SH-SY5Y (cell line): ENCODE measurements around the gene ARFGAP3.

Experiments used
- GATA2 ChIP-seq: IDR thresholded peaks from 2 replicates; pipeline ENCODE4 v1.6.1; 2011; ENCODE audit warnings: mild to moderate bottlenecking, low read depth, low read length
- GATA3 ChIP-seq: IDR thresholded peaks from 2 replicates; pipeline ENCODE4 v1.6.1; 2011; ENCODE audit warnings: low read depth, mild to moderate bottlenecking, low read length, moderate library complexity

Gene ARFGAP3

DNA sequence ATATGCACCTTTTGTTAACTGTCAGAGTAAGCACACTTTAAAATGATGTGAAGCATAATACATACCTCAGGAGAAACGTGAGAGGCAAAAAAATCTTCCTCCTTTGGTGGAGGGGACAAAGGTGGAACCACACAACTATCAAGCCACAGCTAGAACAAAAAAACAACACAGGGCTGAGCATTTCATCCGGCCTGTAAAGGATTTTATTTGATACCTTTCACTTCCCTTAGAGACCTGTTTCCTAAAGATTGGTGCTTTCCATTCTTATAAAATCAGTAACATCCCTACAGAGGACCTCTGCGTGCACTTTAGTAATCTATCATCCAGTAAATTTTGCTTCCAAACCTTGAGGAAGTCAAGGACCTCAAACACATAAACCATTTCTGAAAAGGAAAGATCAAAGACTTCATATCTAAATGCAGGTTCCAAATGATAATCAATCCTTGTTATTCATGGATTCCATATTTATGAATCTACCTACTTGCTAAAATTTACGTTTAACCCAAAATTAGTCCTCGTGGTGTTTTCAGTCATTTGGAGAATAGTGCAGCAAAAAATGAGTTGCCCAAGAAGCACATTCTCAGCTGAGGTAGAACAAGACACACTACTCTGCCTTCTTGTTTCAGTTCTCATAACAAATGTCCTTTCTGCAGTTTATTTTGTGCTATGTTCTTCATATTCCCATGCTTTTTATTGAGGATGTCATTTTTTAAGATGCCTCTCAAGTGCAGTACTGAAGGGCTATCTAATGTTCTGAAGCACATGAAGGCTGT lies 22.7 kb downstream of the ARFGAP3 start:
- TF ChIP-seq GATA3 (no peak), GATA2 (no peak)

DNA sequence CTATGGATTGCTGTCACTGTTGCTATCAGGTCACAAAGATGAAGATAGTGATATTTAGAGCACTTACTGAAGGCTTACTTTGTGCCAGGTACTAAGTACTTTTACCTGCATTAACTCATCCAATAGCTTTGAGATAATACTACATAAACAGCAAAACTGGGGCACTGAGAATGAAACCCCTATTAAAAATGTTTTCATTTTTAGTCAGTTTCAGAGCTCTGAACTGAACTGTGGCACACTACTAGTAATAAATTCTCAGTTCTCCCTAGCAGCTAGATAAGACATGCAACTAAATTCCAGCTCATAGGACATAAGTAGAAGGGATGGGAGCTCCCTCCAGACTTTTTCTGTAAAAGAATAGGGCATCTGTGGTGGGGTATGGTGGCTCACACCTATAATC lies 24.0 kb downstream of the ARFGAP3 start:
- TF ChIP-seq GATA2 (no peak), GATA3 (no peak)

DNA sequence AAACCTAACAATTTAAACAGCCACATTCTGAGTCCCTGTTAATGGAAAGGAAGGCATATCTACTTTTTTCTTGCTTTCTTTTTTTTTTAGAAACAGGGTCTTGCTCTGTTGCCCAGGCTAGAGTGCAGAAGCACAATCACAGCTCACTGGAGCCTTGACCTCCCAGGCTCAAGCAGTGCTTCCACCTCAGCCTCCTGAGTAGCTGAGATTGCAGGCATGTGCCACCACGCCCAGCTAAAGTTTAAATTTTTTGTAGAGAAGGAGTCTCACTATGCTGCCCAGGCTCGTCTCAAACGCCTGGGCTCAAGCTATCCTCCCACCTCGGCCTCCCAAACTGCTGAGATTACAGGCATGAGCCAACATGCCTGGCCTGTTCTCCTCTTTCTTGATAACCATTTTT lies 25.4 kb downstream of the ARFGAP3 start:
- no peak for TF ChIP-seq GATA2
- no peak for TF ChIP-seq GATA3

DNA sequence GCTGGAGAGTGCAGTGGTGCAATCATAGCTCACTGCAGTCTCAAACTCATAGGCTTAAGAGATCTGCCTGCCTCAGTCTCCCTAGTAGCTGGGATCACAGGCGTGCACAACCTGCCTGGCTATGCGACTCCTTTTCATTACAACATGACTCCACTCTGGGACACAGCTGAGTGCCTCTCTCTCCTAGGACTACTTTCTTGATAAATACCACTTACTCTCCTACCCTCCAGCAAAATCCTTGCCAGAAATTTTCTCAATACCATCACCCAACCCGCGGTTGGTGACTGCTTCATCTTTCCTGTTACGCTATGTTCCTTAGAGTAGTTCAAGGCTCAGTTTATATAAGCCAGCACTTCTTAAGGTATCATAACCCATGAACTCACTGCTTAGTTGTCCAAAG lies 26.9 kb downstream of the ARFGAP3 start:
- no peak for TF ChIP-seq GATA2
- TF ChIP-seq GATA3: no peak

DNA sequence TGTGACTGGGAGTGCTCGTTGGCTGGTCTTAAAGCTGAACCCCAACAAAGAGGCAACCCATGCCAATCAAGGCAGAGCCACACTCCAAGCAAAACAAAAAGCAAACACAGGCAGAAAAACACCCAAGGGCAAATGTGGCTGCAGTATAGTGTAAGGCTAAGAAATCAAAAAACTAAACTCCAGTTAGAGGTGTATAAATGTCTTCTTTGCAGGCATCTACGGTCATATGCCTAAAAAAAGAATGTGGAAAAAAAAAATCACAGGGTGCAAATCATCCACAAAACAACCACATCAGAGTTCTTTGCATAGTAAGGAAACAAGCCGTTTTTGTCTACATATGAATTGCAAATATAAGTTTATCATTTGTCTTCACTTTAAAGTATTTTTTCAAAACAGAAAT lies 27.8 kb downstream of the ARFGAP3 start:
- no peak for TF ChIP-seq GATA2

DNA sequence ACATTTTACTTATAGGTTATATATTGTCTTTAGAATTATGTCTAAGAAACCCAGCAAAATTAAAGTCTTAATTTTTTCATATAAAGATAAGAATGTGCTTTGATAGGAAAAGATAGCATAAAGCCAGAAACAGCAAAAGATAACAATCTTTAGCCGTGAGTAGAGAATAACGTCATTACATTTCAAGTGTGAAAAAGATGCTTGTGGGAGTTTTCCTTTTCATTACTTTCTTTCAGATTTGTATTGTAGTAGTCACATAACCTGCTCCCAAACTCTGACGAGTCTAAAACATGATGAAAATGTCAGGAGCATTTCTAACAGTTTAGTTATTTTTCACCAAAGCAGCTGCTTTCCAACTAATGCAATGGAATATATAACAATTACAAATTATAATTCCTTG lies 31.3 kb downstream of the ARFGAP3 start:
- TF ChIP-seq GATA2: no peak
- TF ChIP-seq GATA3: no peak

DNA sequence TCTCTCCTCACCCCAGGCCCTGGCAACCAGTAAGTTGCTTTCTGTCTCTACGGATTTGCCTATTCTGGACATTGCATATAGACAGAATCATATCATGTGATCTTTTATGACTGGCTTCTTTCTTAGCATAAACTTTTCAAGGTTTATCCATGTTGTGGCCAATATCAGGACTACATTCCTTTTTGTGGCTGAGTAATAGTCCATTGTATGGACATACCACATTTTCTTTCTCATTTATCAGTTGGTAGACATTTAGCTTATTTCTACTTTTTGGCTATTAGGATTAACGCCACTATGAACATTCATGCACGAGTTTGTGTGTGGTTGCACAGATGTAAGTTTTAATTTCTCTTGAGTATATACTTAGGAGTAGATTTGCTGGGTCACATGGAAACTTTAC lies 35.7 kb downstream of the ARFGAP3 start:
- TF ChIP-seq GATA2: no peak
- TF ChIP-seq GATA3: no peak

DNA sequence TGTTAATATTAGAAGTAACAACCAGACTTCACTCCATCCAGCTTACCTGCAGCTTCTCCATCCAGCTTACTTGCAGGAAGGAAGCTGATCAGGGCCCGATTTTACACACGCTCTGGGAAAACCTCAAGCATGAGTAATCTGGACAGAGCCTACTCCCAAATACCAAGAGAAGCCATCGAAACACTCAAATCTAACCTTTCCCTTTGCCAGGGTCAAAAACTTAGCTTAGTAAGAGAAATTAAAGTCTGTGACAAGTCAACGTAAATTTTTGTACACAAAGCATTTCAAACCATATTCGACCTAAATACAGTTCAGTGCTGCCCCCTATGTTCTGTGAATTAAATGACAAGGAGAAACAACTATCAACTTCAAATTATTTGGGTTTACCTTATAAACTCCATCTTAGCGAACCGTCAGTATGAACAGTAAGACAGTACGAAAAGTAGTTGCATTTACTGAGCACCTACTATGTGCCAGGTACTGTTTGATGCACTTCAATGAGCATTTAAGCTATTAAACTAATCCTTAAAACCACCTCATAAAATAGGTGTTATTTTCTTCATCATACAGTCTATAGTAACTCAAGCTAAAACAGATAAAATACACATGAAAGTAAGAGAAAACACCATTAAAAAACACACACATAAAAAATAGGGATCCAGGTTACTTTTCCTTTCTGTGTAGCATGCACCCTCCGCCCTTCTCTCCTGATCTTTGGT lies 36.9 kb downstream of the ARFGAP3 start:
- TF ChIP-seq GATA2: no peak
- TF ChIP-seq GATA3: no peak

DNA sequence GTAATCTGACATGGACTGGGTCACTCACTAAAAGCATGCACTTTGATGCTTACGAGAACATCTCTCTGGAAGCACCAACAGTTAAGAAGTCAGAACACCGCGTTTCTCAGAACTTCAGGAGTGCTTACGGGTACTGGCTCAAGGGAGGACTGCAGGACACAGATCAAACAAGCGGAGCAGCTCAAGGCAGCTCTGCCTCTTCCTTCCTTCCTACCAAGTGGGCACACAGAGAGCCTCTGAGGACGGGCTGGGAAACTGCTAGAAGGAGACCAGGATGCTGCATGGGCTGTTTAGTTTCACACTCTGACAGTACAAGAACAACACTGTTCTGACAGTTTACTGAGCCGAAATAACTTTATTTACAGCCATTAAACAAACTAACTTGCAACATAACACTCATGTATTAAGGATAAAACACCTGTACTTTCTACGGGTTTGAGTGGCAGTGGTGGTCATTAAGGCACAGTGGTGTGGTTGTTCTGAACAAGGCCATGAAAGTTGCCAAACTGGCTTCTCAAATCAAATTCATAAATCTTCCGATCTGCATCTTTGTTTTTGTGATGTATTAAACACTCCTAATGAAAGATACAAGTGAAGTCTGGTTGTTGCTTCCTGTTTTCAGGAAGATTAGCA lies 37.5 kb downstream of the ARFGAP3 start:
- no peak for TF ChIP-seq GATA2
- no peak for TF ChIP-seq GATA3

DNA sequence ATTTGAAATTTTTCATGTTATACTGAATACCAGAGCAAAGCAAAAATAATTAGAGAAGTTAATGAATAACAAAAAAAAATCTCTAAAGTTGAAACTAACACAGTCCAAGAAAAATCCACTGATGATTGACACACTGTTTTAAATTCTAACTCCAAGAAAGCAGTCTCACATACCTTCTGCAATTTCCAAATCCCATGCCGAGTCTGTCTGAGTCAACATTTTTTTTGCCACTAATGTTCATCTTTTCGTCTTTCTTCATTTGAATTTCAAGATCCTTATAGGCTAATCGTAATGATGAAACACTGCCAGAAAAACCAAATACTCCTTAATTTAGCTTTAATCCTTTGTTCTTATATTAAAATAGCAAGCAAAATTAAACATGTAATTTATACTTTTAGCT lies 39.5 kb downstream of the ARFGAP3 start:
- no peak for TF ChIP-seq GATA3
- no peak for TF ChIP-seq GATA2

DNA sequence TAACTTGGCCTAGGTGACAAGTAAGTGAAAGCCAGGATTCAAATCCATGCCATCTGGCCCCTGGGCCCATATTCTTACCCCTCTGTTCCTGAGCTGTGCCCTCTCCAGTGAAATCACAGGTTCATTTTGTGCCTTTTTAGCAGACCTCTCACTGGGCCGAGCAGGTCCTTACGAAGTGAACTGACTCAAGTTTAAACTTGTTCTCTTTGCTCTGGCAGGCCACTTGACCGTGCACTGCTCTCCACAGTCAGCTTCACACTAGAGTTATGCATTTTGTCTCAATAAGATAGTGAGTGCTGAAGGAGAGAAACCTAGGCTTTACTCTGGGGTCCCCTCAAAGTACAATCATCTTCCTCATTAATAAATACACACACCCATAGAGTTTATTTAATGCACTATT lies 40.7 kb downstream of the ARFGAP3 start:
- TF ChIP-seq GATA3 (no peak), GATA2 (no peak)

DNA sequence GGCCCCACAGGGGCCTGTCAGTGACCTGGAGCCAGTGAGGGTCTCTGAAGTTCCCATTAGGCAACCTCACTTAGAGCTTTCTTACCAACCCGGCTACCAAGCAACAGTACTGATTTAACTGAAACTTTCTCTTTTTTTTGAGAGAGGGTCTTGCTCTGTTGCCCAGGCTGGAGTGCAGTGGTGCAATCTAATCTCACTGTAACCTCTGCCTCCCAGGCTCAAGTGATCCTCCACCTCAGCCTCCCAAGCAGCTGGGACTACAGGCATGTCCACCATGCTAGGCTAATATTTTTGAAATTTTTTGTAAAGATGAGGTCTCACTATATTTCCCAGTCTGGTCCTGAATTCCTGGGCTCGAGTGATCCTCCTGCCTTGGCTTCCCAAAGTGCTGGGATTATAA lies 42.5 kb downstream of the ARFGAP3 start:
- no peak for TF ChIP-seq GATA3
- TF ChIP-seq GATA2: no peak

DNA sequence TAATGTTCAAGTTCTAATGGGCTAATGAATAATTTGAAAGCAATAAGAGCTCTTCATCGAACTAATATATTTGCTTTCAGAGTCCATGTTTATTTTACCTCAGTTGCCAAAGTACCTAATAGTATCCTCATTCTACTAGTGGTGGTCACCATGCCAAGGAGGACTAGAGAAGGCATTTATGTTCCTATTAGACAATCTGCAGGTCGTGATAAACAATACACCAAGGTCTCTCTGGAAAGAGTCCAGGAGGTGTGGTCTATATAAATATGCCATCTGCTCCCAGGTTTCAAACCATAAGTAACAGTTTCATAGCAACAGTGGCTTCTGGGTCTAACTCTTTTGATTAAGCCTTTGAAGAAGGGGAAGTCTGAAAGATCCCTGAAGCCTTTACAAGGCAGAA lies 42.9 kb downstream of the ARFGAP3 start:
- no peak for TF ChIP-seq GATA2
- no peak for TF ChIP-seq GATA3

DNA sequence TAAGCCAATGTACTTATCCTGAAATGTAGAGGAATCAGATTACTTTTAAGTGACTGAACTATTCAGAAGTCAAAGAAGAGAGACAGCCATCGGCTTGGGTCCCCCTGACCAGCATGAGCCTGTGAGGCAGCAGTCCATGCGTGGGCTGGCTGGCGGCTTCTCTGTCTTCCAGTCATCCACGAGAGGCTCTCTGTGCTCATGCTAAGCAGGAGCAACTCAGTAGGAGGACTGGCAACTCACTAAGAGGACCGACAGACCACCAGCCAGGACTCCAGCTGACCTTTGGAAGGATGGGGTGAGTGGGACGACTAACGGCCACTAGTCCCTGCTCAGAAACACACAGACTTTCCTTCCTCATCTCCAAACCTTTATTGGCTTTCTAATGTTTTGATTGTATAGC lies 43.6 kb downstream of the ARFGAP3 start:
- TF ChIP-seq GATA2 (no peak), GATA3 (no peak)

DNA sequence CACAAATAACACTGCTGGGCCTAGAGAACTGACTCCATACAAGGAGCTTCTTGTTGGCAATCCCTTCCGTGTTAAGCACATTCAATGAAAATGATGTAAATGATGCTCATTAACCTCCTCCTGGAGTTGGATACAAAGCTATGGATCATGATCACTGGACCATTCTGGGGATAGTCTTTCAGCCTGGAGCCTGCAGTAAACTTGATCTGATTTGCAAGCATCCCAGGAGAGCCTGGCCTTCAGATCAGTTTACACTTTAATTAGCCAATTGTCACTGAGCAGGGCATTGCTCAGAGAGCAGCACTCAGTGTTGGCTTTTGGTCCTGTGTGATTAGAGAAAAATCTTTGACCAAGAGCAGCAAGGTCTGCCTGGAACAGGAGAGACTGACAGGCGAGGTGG lies 45.6 kb downstream of the ARFGAP3 start:
- TF ChIP-seq GATA3 (no peak), GATA2 (no peak)
